C1 segment of cervical spinal cord (tissue), 14 donors: ENCODE measurements around the gene TTL.
A peak's percentile ranks its signal among the peaks of the same experiment; 100 is the strongest.

Experiments used
- DNase-seq, 14 donors: peaks; one replicate each; lab custom pipeline; 2025; lab: John Stamatoyannopoulos, UW

The TTL gene

GRCh38 chr2:112583497-112584133 lies 101.7 kb downstream of the TTL start:
- DNase-seq = peak in 1 of 14 donors; percentile 44

GRCh38 chr2:112584134-112584890 lies 102.4 kb downstream of the TTL start, which contains the start of gene CHCHD5:
CHCHD5 (plus strand) TSS chr2:112584609; CDS start chr2:112584648, 39 bp downstream.
- DNase-seq = peak; percentile 56 to 98 (median 90)

- peak in 3 of 14 donors; percentile 30 to 44 (median 42) for DNase-seq
Observed at GRCh38 chr2:112584891-112585250, 102.9 kb downstream of the TTL start.

GRCh38 chr2:112585400-112585799 lies 103.4 kb downstream of the TTL start:
- no peak for DNase-seq

GRCh38 chr2:112585873-112586464 lies 104.0 kb downstream of the TTL start:
- no peak for DNase-seq

GRCh38 chr2:112588611-112589045 lies 106.7 kb downstream of the TTL start:
- peak in 4 of 14 donors; percentile 5 to 92 (median 37) for DNase-seq
